Stimulated activated CD4-positive, alpha-beta T cell treated with anti-CD3 and anti-CD28 coated beads, TNF-alpha, amount 100 ng/mL, for 48 hours (primary cell): Measurements from ENCODE around the gene PIP.
"Not testable (repeated sequence)": the region's sequence is repeated elsewhere in the genome, so short reads cannot be mapped to it uniquely, and the experiment has no call there.

ENCODE experiments used
- DNase-seq, 3 donors: peaks; one replicate each; pipeline ENCODE4 v3.0.0-alpha.2; 2020; ENCODE audit warnings: low read depth in 3 of 3

The PIP gene

DNA sequence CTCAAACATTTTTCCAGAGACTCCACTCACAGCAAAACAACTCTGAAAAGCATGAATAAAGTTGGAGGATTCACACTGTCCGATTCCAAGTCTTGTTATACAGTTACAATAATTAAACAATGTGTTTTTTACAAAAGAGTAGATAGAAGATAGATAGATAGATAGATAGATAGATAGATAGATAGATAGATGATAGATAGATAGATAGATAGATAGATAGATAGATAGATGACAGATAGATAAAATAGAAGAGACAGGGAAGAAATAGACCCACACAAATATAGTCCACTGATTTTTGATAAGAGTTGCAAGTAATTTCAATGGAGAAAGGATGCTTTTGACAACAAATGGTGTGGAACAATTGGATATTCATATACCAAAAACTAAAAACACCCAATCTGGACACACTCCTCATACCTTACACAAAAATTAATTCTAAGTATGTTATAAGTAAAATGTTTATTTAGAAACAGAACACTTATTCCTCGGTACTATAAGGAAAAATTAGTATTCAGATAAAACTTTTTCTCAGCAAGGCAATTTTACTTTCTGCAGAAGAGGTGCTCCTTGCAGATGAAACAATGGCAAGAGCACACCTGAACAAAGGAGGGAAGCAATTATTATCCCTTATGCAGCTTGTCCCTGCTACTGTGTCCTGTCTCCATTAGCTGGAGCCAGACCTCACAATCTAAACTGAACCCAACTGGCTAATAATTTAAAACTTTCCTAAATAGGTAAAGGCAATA lies 45.7 kb downstream of the PIP start:
- no peak for DNase-seq

DNA sequence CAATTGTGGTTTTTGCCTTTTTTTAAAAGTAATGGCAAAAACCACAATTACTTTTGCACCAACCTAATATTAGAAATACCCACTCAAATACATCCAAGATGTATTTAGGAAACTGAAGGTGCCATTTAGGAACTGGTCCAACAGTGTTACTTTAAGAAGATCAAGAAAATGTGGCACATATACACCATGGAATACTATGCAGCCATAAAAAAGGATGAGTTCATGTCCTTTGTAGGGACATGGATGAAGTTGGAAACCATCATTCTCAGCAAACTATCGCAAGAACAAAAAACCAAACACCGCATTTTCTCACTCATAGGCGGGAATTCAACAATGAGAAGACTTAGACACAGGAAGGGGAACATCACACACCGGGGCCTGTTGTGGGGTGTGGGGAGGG lies 48.9 kb downstream of the PIP start:
- not testable (repeated sequence) for DNase-seq

DNA sequence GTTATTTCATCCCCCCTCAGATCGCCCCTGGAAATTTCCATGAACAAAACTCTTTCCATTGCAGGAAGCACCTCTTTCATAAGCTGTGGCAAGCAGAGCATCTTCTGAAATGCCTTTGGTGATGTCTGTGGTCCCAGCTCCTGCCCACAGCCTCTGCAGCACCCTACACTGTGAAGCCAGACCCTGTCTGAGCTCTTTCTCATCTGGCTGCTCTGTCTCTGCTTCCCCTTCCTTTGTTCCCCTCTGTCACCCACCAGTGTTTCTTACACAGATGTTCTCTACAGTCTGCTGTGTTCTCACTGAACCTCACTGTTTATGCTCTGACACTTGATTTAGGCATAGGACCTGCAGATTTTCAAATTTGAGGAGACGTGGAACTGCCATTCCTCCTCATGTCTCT lies 49.5 kb downstream of the PIP start:
- no peak for DNase-seq

DNA sequence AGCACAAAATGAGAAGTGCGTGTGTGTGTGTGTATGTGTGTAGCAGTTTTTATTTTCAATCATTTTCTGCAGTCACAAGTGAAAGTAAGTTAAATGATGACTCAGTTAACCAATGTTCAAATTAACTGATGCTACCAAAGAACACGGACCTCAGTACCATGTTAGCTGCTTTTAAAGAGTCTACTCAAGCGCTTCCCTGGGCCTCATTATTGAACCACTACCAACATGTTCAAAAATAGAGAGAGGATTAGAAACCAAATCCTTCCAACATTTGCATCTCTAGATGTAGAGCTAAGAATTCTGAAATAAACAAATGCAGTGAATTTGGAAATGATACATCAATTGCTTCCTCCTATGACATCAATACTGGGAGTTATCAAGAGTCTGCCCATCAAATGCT lies 51.1 kb downstream of the PIP start, which contains the start of gene TAS2R39:
TSS of gene TAS2R39 (plus strand) at position 396 of the 400 bp plus-strand sequence. CDS start at position 396, 0 bp downstream.
- no peak for DNase-seq

DNA sequence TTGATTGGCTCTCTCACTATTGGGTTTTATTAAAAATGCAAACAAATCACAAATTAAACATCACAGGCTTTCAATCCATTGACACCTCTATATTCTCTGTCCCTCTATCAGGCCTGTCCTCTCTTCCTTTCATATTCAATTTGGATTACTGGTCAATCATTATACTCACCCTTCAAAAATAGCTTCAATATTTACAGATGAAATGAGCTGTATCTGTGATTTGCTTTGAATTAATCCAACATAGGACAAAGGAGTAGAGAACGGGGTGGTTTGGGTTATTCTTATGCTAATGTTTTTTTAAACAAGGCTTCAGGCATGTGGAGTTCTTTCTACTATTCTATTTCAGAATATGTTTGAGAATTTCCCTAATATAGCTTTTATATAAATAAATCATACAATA lies 53.7 kb downstream of the PIP start:
- no peak for DNase-seq

GRCh38 chr7:143188994-143189393 lies 57.1 kb downstream of the PIP start:
- no peak for DNase-seq
